GM23248 (cell line): Measurements from ENCODE around the gene TTLL4. TPM values are rescaled to one million over a fixed set of nuclear protein-coding genes. Genes with fewer than 3 reads are reported as not detected.

ENCODE experiments used
- DNase-seq: peaks from one replicate; pipeline ENCODE4 v3.0.0-alpha.2; 2015
- H2AFZ ChIP-seq: fragments of 200-600 bp; sonication (generic); 2 replicates; pipeline ENCODE4 v1.6.1; 2016; ENCODE audit warnings: antibody characterized with exemption
- H3F3A ChIP-seq: fragments of 200-600 bp; sonication (generic); 2 replicates; pipeline ENCODE4 v1.6.1; 2016; ENCODE audit warnings: mild to moderate bottlenecking, antibody characterized with exemption, mixed run types; ENCODE audit not compliant: insufficient read depth
- H3K27ac ChIP-seq: fragments of 200-600 bp; sonication (generic); 2 replicates; pipeline ENCODE4 v1.5.1; 2016; ENCODE audit warnings: mild to moderate bottlenecking
- H3K27me3 ChIP-seq: fragments of 200-600 bp; sonication (generic); replicated peaks from 2 replicates; pipeline ENCODE4 v1.6.1; 2016; ENCODE audit warnings: mild to moderate bottlenecking; ENCODE audit not compliant: insufficient read depth
- H3K36me3 ChIP-seq: fragments of 200-600 bp; sonication (generic); 2 replicates; pipeline ENCODE4 v1.6.1; 2016; ENCODE audit warnings: low read depth, mild to moderate bottlenecking
- H3K4me1 ChIP-seq: fragments of 200-600 bp; sonication (generic); 2 replicates; pipeline ENCODE4 v1.6.1; 2016; ENCODE audit warnings: mild to moderate bottlenecking; ENCODE audit not compliant: insufficient read depth
- H3K4me2 ChIP-seq: fragments of 200-600 bp; sonication (generic); one replicate; pipeline ENCODE4 v1.6.1; 2016; ENCODE audit warnings: mild to moderate bottlenecking; ENCODE audit not compliant: unreplicated experiment
- H3K4me3 ChIP-seq: fragments of 200-600 bp; sonication (generic); 2 replicates; pipeline ENCODE4 v1.5.1; 2016; ENCODE audit warnings: mild to moderate bottlenecking
- H3K79me2 ChIP-seq: fragments of 200-600 bp; sonication (generic); 2 replicates; pipeline ENCODE4 v1.6.1; 2016; ENCODE audit warnings: mild to moderate bottlenecking; ENCODE audit not compliant: insufficient read depth
- H3K9ac ChIP-seq: fragments of 200-600 bp; sonication (generic); 2 replicates; pipeline ENCODE4 v1.6.1; 2016; ENCODE audit warnings: mild to moderate bottlenecking
- H3K9me2 ChIP-seq: fragments of 200-600 bp; sonication (generic); 2 replicates; pipeline ENCODE4 v1.6.1; 2016; ENCODE audit warnings: mixed run types, mild to moderate bottlenecking, moderate library complexity; ENCODE audit not compliant: insufficient read depth
- H3K9me3 ChIP-seq: fragments of 200-600 bp; sonication (generic); one replicate; pipeline ENCODE4 v1.6.1; 2017; ENCODE audit warnings: low read depth
- H4K20me1 ChIP-seq: fragments of 200-600 bp; sonication (generic); 2 replicates; pipeline ENCODE4 v1.6.0; 2016; ENCODE audit not compliant: insufficient read depth
- EZH2 ChIP-seq: fragments of 200-600 bp; sonication (generic); IDR thresholded peaks from 2 replicates; pipeline ENCODE4 v1.6.1; 2018; ENCODE audit warnings: antibody characterized with exemption, mild to moderate bottlenecking; ENCODE audit not compliant: insufficient read depth, poor library complexity, severe bottlenecking
- EZH2phosphoT487 ChIP-seq: fragments of 200-600 bp; sonication (generic); IDR thresholded peaks from 2 replicates; pipeline ENCODE4 v1.6.1; 2018; ENCODE audit warnings: antibody characterized with exemption, moderate library complexity, mild to moderate bottlenecking, low read depth; ENCODE audit not compliant: insufficient read depth
- WGBS, 2 experiments: methylation state at CpG; one replicate each; pipeline ENCODE4 v1.1.6; 2015 to 2017; ENCODE audit warnings: low lambda C conversion rate in 2 of 2, low coverage in 1 of 2; ENCODE audit errors: missing lambda C conversion rate in 2 of 2; 5-methylcytosine and 5-hydroxymethylcytosine counted together
- in situ Hi-C: fragments of 300-500 bp; cut with MboI; formaldehyde crosslinking; loops from 2 replicates; pipeline ENCODE4 v1.15.0; 2020
- polyA plus RNA-seq: library from polyadenylated mRNA; unstranded; fragments of >200 nt; fragmentation: Nextera tagmentation; extraction: Ambion mirVana; gene quantifications from 2 replicates; pipeline ENCODE4 v1.2.1, GENCODE V29; 2016
- total RNA-seq: library from RNA; depleted of rRNA; stranded (reverse); fragments of >200 nt; shearing (Covaris generic); gene quantifications from 2 replicates; pipeline ENCODE4 v1.2.3, GENCODE V29; 2014

Gene TTLL4
- total and polyA plus RNA-seq, 2 experiments from 2014 or later, result 5.5 to 7.7 TPM

GRCh38 chr2:218732052-218732760 lies 21.6 kb downstream of the TTLL4 start:
- Histone ChIP-seq H2AFZ (no peak overlapping the region), H3K4me2 (peak overlapping the region; percentile 74), H3K9ac (peak overlapping the region; percentile 62), H3K36me3 (no peaks in the 10 kb centered on the region), H3K4me3 (peak overlapping the region; percentile 22), H3K27ac (peak overlapping the region; percentile 80), H3K27me3 (no peaks in the 10 kb centered on the region), H3K4me1 (peaks cover 38% of the 10 kb centered on the region), H3K9me3 (peaks cover 5% of the 10 kb centered on the region), H3K9me2 (no peaks in the 10 kb centered on the region), H4K20me1 (no peaks in the 10 kb centered on the region), H3F3A (peaks cover 36% of the 10 kb centered on the region), H3K79me2 (peaks cover 55% of the 10 kb centered on the region)
- 98 to 99% methylated on average over 5 of the region's 5 CpGs for WGBS, 2 experiments
- in situ Hi-C loops, result no loop called here
- no peak for DNase-seq
- TF ChIP-seq EZH2phosphoT487, result no peak
- no peak for TF ChIP-seq EZH2

- H3K4me3 ChIP-seq, result no peak overlapping the region
- H3K4me2 ChIP-seq, result peak overlapping the region; percentile 74
- no peak overlapping the region for H2AFZ ChIP-seq
- peak; percentile 35 for DNase-seq
- no peaks in the 10 kb centered on the region for H3K9me2 ChIP-seq
- WGBS, 2 experiments, result 74 to 95% methylated on average over 2 of the region's 2 CpGs
- H3K27me3 ChIP-seq, result no peaks in the 10 kb centered on the region
- H3K79me2 ChIP-seq, result peaks cover 51% of the 10 kb centered on the region
- TF ChIP-seq EZH2phosphoT487, result no peak
- no peak for TF ChIP-seq EZH2
- H3K9ac ChIP-seq, result peak overlapping the region; percentile 62
- in situ Hi-C loops, result no loop called here
- peaks cover 36% of the 10 kb centered on the region for H3F3A ChIP-seq
- H3K9me3 ChIP-seq, result no peaks in the 10 kb centered on the region
- H3K36me3 ChIP-seq, result no peaks in the 10 kb centered on the region
- peaks cover 38% of the 10 kb centered on the region for H3K4me1 ChIP-seq
- H4K20me1 ChIP-seq, result no peaks in the 10 kb centered on the region
- H3K27ac ChIP-seq, result peak overlapping the region; percentile 80
These were observed 22.1 kb downstream of the TTLL4 start for GRCh38 chr2:218732761-218733158.

- peak overlapping the region; percentile 74 for H3K4me2 ChIP-seq
- in situ Hi-C loops, result no loop called here
- peak; percentile 67 for DNase-seq
- no peak for TF ChIP-seq EZH2phosphoT487
- no peak for TF ChIP-seq EZH2
- WGBS, 2 experiments, result 95 to 99% methylated on average over 6 of the region's 6 CpGs
- H3K9me2 ChIP-seq, result no peaks in the 10 kb centered on the region
- peaks cover 48% of the 10 kb centered on the region for H3K79me2 ChIP-seq
- H3K4me1 ChIP-seq, result peaks cover 38% of the 10 kb centered on the region
- no peaks in the 10 kb centered on the region for H3K36me3 ChIP-seq
- peak overlapping the region; percentile 62 for H3K9ac ChIP-seq
- peak overlapping the region; percentile 80 for H3K27ac ChIP-seq
- H2AFZ ChIP-seq, result no peak overlapping the region
- H3K9me3 ChIP-seq, result no peaks in the 10 kb centered on the region
- H4K20me1 ChIP-seq, result no peaks in the 10 kb centered on the region
- H3K27me3 ChIP-seq, result no peaks in the 10 kb centered on the region
- peaks cover 36% of the 10 kb centered on the region for H3F3A ChIP-seq
- H3K4me3 ChIP-seq, result no peak overlapping the region
These were observed 22.8 kb downstream of the TTLL4 start for GRCh38 chr2:218733171-218734021.

GRCh38 chr2:218734190-218734975 lies 23.7 kb downstream of the TTLL4 start:
- in situ Hi-C loops, result no loop called here
- Histone ChIP-seq H3K9me2 (no peaks in the 10 kb centered on the region), H3K79me2 (peaks cover 52% of the 10 kb centered on the region)

More at GRCh38 chr2:218734190-218734975, 23.7 kb downstream of the TTLL4 start:
- Histone ChIP-seq H2AFZ (no peak overlapping the region), H3F3A (peaks cover 36% of the 10 kb centered on the region), H3K27me3 (no peaks in the 10 kb centered on the region), H3K4me3 (no peak overlapping the region), H3K9me3 (no peaks in the 10 kb centered on the region), H3K9ac (no peak overlapping the region), H3K4me1 (peaks cover 38% of the 10 kb centered on the region), H4K20me1 (no peaks in the 10 kb centered on the region), H3K27ac (peak overlapping the region; percentile 25), H3K4me2 (no peak overlapping the region), H3K36me3 (0 out of 2 replicates have a peak, but pooled peaks cover 4% of the 10 kb centered on the region)
- no peak for TF ChIP-seq EZH2
- TF ChIP-seq EZH2phosphoT487, result no peak
- WGBS, 2 experiments, result 90 to 93% methylated on average over 8 of the region's 8 CpGs
- DNase-seq, result no peak
